GM19324 (cell line): ENCODE data around the gene SPHKAP.
A peak's percentile ranks its signal among the peaks of the same experiment; 100 is the strongest.
"Not testable (repeated sequence)": the region's sequence is repeated elsewhere in the genome, so short reads cannot be mapped to it uniquely, and the experiment has no call there.

Experiments used
- ATAC-seq: cut with Tn5 transposase; IDR thresholded peaks from one replicate; pipeline ENCODE4 v1.9.1; 2021; ENCODE audit warnings: mild to moderate bottlenecking, moderate library complexity; ENCODE audit not compliant: unreplicated experiment, low FRiP score

Gene SPHKAP, protein sequence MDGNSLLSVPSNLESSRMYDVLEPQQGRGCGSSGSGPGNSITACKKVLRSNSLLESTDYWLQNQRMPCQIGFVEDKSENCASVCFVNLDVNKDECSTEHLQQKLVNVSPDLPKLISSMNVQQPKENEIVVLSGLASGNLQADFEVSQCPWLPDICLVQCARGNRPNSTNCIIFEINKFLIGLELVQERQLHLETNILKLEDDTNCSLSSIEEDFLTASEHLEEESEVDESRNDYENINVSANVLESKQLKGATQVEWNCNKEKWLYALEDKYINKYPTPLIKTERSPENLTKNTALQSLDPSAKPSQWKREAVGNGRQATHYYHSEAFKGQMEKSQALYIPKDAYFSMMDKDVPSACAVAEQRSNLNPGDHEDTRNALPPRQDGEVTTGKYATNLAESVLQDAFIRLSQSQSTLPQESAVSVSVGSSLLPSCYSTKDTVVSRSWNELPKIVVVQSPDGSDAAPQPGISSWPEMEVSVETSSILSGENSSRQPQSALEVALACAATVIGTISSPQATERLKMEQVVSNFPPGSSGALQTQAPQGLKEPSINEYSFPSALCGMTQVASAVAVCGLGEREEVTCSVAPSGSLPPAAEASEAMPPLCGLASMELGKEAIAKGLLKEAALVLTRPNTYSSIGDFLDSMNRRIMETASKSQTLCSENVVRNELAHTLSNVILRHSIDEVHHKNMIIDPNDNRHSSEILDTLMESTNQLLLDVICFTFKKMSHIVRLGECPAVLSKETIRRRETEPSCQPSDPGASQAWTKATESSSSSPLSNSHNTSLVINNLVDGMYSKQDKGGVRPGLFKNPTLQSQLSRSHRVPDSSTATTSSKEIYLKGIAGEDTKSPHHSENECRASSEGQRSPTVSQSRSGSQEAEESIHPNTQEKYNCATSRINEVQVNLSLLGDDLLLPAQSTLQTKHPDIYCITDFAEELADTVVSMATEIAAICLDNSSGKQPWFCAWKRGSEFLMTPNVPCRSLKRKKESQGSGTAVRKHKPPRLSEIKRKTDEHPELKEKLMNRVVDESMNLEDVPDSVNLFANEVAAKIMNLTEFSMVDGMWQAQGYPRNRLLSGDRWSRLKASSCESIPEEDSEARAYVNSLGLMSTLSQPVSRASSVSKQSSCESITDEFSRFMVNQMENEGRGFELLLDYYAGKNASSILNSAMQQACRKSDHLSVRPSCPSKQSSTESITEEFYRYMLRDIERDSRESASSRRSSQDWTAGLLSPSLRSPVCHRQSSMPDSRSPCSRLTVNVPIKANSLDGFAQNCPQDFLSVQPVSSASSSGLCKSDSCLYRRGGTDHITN (N-terminal part only)

DNA sequence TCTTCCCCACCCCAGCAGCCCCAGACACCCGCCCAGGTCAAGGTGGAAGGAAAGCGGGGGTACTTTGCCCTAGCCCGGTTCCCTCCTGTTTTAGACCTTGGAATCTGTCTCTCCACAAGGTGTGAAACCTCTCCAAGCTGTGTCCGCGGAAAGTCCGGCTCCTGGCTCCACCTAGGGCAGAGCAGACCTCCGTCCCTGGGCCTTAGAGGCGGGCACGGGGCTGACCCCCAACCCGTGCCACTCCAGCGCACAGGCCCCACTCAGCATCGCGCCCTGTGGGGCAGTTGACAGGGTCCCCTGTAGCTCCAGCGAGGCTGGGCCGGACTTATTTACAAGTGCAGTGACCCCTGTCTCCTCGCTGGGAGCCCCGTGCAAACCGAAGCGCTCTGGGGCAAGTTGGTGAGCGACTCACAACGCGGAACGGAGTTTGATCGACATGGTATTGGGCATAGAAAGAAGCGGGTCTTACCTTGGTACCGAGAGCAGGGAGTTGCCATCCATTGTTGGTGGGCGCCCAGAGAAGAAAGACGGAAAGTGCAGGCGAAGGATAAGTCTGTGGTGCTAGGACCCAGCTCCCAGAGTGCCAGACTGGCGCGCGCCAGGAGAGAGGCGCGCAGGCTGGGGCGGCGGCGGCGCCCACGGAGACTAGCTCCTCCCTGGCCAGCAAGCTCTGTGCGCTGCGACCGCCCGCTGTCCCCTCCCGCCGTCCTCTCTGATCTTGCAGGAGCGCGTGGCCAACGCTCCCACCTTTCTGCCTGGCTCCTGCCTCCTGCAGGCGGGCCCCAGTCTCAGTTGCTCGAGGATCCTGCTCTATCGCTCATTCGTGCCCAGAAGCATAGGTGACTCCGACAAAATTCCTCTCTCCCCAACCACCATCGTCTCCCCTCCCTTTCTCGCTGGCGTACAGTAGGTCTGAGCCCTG is at the start of gene SPHKAP:
SPHKAP (minus strand) TSS at position 590 of the 922 bp plus-strand sequence; CDS start at position 501, 89 bp downstream.
- ATAC-seq, result no peak

DNA sequence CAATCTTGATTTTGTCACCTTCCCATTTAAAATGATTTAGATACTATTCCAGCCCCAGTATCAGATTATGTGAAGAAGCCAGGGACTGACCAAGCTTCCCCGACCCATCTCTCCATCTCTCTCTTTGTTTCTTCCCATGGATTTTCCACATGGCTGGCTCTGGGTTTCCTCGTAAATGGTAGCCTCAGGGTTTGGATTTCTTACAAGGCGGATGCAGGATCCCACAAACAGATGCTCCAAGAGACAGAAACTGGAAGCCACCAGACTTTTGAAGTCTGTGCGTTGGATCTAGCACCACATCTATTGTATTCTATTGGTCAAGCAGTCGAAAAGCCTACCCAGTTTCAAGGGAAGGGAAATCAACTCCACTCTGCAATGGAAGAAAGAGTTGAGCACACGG is 46.0 kb upstream of the SPHKAP start:
- no peak for ATAC-seq

DNA sequence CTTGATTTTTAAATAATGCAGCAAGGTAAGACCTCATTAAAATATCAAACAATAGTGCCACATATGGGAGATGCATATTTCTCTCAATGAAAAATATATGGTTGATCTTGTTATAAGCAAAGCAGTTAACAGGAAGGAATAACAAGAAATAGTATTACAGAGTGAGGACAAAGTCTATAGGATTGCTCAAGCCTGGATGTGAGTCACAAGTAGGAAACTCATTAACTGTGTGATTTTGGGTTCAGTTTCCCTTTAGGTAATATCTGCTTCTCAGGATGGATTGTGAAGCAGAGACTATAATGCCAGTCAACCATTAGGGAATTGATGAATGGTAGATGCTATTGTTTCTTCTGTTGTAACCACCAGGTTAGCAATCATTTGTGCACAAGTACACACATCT is 42.9 kb upstream of the SPHKAP start:
- ATAC-seq, result no peak

DNA sequence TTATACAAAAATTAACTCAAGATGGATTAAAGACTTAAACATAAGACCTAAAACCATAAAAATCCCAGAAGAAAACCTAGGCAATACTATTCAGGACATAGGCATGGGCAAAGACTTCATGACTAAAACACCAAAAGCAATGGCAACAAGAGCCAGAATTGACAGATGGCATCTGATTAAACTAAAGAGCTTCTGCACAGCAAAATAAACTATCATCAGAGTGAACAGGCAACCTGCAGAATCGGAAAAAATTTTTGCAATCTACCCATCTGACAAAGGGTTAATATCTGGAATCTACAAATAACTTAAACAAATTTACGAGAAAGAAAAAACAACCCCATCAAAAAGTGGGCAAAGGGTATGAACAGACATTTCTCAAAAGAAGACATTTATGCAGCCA is 37.1 kb upstream of the SPHKAP start:
- ATAC-seq, result not testable (repeated sequence)

DNA sequence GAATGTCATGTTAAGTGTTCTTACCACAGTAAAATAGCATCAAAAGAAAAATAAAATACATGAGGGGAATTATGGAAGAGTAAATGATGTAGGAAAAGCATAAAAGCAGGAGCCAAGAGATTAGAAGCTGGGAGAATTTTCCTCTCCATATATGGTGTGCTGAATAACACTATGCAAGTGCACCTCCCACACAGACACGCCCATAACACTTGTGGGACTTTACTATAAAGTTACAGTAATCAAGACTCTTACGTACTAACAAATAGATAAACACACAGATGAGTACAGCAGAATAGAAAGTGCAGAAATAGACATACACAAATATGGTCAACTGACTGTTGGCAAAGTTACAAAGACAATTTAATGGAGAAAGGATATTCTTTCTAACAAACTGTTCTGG is 16.0 kb upstream of the SPHKAP start:
- ATAC-seq, result no peak

DNA sequence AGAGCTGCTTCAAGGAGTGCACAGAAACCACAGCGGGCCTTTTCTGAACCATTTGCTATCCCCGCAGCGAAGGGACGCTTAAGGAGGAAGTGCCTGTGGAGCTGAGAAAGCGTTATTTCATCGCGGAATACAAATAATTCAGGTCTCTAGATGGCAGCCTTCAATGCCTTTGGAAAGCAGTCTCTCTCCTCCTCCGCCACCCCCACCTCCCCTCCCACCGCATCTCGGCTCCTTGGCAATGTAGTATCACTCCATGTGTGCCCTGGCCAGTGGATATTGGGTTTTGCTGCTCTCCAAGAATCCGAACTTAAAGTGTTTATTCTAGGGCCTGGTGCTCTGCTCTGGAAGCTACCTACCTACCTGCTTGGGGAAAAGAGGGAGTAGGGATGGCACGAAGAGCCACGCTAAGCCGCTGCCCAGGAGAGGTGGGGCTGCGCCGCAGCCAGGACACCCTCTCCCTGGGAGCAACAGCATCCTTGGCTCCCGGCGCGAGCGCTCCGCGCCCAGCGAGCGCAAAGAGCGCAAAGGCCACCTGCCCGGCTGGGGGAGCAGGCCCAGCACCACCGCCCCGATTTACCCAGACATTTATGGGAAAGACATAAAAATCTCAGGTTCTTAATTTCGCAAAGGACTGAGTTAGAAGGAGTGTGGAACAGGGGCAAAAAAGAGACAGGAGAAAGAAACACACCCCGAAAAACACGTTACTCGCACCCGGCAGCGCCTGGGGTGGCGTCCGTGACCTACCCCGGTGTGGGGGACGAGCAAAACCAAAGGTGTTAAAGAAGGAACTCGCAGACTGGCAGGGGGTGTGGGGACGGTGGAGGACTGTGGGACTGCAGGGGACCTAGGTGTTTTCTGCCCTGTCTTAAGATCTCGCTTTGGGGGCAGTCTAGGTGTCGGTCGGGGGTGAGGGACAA is 1.0 kb downstream of the SPHKAP start:
- ATAC-seq, result no peak

DNA sequence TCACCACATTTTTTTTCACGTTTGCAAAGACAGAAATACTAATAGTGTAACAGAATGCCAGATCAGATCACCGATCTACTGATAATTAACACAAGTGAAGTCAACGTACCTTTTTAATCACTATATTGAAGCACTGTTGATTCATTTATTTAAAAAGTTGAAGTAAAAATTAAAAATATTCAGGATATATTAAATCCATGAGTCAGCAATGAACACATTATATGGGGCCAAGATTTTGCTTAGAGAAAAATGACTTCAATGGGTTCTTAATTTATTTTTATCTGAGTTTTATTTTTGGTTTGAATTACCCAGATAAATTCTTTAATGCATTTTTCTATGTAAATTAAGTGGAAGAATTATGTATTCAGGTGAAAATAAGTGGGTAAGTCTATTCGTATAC is 14.2 kb downstream of the SPHKAP start:
- ATAC-seq, result no peak

DNA sequence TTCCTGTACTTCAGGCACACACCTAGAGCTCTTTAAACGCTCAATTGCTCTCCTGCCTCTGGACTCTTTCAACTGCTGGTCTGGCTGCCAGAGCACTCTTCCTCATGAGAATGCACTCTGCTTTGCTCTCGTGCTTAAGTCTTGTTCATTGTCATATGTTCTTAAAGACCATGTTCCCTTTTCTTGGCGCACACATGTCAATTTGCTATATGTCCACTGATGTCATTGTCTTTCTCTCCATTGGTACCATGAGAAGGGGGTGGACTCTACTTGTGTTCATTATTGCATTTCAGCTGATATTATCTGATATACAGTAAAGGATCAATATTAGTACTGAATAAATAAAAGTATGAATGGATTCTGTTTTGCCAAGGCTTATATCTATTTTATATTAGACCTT is 16.8 kb downstream of the SPHKAP start:
- ATAC-seq, result no peak

DNA sequence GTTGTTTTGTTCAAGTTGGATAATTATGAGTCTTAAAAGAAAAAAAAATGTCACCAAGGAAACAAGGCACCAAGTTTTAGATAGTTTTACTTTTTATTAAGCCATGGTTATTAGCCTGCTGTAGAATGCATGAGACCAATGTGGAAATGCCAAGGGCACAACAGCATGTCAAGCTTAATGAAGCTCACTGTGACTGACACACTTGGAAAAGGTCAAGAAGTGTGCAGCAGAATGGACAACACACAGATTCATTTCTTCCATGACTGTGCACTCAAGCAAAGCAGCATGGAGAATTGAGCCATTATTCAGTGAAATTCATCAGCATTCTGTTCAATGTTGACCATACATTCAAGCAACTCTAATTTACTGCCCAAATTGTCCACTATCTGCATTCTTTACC is 23.6 kb downstream of the SPHKAP start:
- no peak for ATAC-seq

DNA sequence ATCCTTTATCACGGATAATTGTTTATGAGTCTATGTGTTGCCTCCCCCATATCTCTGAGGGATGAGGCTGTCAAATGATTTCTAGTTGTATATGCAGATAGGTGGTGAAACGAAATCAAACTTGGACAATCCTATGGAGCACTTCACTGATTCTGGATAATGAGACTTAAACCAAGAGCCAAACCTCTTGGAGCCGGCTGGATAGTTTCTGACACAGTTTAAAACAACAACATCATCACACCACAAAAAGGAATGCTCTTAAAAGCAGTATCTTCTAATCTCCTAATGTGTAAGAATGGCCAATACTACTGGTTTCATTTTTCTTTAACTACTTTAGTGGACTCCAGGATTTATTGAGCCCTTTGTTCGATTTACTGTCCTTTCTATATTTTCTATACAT is 36.5 kb downstream of the SPHKAP start:
- no peak for ATAC-seq

DNA sequence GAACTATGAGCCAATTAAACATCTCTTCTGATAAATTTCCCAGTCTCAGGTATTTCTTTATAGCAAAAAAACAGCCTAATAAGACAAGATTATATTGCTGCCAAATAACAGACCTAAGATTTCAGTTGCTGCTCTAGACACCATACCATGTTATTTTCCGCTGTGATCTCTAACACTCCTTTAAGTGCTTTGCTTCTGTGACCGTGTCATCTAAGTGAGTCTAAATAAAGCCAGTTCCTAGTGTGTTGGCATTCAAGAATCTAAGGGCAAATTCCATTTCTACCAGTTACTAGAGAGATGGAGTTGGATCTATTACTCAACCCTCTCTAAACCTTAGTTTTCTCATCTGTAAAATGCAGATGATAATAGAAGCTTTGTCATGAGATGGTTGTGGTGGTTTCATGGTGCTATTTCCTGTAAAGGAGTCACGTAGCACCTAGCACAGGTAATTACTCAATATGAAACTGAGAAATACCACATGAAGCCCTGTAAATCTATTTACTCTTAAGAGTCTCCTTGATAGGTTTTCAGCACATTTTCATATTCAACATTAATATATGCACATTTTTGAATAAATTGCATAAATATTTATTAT is 40.5 kb downstream of the SPHKAP start:
- peak; percentile 81 for ATAC-seq

DNA sequence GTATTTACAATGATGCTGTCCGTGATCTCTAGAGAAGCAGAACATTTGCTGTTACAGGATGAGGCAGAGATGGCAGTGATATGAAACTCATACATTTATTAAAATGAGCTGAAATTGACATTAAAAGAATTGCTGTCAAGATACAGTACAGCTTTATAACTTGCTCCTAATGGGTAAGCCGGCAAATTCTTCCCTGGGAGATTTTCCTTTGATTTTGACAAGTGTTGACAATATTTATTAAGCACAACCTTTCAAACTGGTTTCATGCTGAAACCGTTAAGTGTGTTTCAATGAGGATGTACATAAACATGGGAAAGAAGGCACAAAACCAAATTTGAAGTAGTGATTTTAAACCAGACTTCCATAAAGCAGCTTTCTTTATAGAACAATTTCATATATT is 45.5 kb downstream of the SPHKAP start:
- ATAC-seq, result no peak

DNA sequence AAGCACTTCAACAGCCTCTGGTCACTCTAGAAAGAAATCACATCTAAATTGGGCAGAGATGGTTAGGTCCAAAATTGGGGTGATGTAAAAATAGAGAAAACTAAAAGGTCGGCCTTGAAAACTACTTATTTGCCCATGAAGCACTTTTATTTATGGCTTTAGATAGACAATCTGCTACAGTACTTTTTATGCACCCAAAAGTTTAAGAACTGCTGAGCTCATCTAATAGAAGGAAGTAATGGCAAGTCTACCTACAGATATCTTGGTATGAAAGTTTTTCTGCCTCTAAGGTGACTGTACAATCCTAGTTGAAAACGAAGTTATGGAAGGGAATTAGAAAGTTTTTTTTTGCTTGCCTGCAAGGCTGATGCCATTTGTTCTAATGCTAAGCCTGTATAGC is 46.2 kb downstream of the SPHKAP start:
- no peak for ATAC-seq

DNA sequence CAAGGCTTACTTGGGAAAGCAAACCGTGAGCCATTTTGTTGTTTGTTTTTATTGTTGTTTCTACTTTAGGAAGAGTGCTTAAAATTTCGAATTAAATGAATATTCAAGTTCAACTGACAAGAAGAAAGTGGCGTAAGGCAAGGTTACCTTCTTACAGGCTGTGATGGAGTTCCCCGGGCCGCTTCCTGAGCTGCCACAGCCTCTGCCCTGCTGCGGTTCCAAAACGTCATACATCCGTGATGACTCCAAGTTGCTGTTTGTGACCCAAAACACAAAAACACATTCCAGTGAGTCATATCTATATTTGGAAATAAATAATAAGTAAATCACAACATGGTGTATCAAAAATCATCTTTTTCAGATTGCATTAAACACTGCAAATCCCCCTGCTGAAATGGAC is 49.7 kb downstream of the SPHKAP start:
- ATAC-seq, result no peak

DNA sequence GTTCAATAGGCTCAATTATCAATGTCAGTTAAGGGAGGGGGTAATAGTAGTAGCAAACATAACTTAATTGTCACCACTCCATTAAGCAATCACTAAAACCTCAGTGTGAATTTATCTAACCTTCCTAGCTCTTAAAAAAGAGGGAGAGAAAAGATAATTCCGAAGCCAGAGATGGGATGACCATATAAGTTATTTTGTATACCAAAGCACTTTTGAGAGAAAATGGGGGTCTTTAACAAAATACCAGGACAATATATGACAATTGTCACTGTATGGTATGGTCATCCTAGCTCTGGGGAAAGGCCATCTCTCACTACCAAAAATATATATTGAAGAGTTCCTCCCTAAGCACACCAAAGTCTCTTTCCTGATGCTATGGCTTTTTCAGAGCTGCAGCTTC is 55.1 kb downstream of the SPHKAP start:
- no peak for ATAC-seq

DNA sequence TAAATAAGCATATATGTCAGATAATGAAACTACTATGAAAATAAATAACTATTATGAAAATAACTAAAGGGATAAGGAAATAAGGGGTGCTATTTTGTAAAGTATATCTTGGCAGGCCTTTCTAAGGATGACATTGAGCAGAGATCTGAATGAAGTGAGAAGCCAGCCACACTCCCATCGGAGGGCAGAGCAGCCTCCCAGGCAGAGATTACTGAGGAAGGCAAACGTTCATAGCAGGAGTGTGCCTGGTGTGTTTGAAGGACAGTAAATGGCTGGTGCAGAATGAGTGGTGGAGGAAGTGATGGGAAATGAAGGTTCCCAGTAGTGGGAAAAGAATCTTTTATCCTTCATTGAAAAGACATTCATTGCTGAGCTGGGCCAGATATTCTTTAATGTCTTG is 62.5 kb downstream of the SPHKAP start:
- ATAC-seq, result no peak

DNA sequence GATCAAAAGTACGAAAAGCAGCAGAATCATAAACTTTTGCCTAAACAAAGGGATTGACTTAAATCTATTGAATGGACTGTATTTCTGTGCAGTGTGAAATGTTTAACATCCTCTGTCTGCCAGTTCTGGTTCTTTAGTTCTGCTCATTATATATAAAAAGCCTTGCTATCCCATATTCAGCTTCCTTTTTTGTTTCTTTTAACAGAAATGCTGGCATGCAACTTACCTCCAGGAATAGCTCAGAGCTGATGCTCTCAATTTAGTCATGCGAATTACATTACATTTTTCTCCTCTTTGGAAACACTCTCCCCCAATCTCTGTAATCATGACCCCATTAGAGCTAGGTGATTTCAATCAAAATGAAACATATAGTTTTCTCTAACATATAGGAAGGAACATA is 73.6 kb downstream of the SPHKAP start:
- no peak for ATAC-seq

DNA sequence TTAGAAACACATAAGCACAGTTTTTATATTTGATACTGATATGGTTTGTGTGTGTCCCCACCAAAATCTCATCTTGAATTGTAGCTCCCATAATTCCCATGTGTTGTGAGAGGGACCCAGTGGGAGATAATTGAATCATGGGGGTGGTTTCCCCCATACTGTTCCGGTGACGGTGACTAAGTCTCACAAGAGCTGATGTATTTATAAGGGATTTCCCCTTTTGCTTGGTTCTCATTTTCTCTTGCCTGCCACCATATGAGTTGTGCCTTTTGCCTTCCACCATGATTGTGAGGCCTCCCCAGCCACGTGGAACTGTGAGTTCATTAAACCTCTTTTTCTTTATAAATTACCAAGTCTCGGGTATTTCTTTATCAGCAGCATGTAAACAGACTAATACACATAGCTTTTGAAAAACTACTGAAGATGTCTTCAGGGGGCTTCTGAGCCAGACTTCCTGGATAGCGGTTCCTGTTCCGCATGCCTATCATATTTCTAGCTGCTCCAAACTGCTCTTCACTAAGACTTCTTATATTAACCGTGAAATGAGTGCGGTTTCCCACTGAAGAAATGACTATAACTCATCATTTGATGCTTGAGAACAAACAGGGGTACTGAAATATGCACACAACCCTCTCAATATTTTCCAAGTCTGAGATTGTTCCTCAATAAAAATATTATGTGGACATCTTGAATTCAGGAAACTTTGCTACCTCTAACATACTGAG is 75.8 kb downstream of the SPHKAP start:
- ATAC-seq, result no peak
